Testis (tissue), 3 donors: ENCODE measurements around the gene ABL1. TPM values are rescaled to one million over a fixed set of nuclear protein-coding genes. Genes with fewer than 3 reads are reported as not detected.

Source experiments
- DNase-seq: peaks from one replicate; pipeline ENCODE4 v3.0.0-alpha.2; 2019
- H3K27ac ChIP-seq, 2 donors: fragments of 200-600 bp; sonication (generic); one replicate each; pipeline ENCODE4 v1.5.1; 2019
- H3K27me3 ChIP-seq: fragments of 200-600 bp; sonication (generic); one replicate; pipeline ENCODE4 v1.5.1; 2019
- H3K36me3 ChIP-seq: fragments of 200-600 bp; sonication (generic); one replicate; pipeline ENCODE4 v1.5.1; 2017; ENCODE audit warnings: low read depth; ENCODE audit errors: missing control alignments
- H3K4me1 ChIP-seq: fragments of 200-600 bp; sonication (generic); one replicate; pipeline ENCODE4 v1.5.1; 2019
- H3K4me3 ChIP-seq, 2 donors: fragments of 200-600 bp; sonication (generic); one replicate each; pipeline ENCODE4 v1.5.1; 2017 to 2019
- H3K9me3 ChIP-seq: fragments of 200-600 bp; sonication (generic); one replicate; pipeline ENCODE4 v1.5.1; 2017
- POLR2A ChIP-seq: fragments of 450-650 bp; IDR thresholded peaks from one replicate; pipeline ENCODE4 v1.6.1; 2017; ENCODE audit warnings: antibody characterized with exemption, mild to moderate bottlenecking, moderate library complexity
- WGBS, 2 donors: methylation state at CpG; one replicate each; pipeline ENCODE4 v1.1.5; 2018; 5-methylcytosine and 5-hydroxymethylcytosine counted together
- intact Hi-C: fragments of 100-400 bp; cut with DNase I; formaldehyde crosslinking; loops from one replicate; pipeline ENCODE4 v1.15.1; 2023; ENCODE audit warnings: low total_unique reads
- polyA plus RNA-seq: library from polyadenylated mRNA; stranded (reverse); fragments of 350-450 nt; fragmentation: Illumina TruSeq; extraction: RNeasy Lipid Tissue Mini Kit (QIAGEN cat#74804); gene quantifications from one replicate; pipeline ENCODE4 v1.2.3, GENCODE V29; 2014; ENCODE audit warnings: low read depth, low replicate concordance; ENCODE audit not compliant: insufficient read depth
- total RNA-seq, 2 donors: library from RNA; depleted of rRNA; stranded (reverse); fragments of >200 nt; gene quantifications; one replicate each; pipeline ENCODE4 v1.2.3, GENCODE V29; 2016
- TF ChIP-seq, protein P1 (sequence below), 3 experiments: fragments of 450-650 bp in 2 of 3; fragments of 200-600 bp in 1 of 3; sonication (generic) in 1 of 3; IDR thresholded peaks; one replicate each; pipeline ENCODE4 v1.5.1; 2016 to 2019; ENCODE audit warnings: antibody characterized with exemption in 3 of 3, mild to moderate bottlenecking in 2 of 3, moderate library complexity in 1 of 3

The ABL1 gene
- total and polyA plus RNA-seq, 3 donors from 2014 or later, result 51.0 to 65.9 (median 57.2) TPM

DNA sequence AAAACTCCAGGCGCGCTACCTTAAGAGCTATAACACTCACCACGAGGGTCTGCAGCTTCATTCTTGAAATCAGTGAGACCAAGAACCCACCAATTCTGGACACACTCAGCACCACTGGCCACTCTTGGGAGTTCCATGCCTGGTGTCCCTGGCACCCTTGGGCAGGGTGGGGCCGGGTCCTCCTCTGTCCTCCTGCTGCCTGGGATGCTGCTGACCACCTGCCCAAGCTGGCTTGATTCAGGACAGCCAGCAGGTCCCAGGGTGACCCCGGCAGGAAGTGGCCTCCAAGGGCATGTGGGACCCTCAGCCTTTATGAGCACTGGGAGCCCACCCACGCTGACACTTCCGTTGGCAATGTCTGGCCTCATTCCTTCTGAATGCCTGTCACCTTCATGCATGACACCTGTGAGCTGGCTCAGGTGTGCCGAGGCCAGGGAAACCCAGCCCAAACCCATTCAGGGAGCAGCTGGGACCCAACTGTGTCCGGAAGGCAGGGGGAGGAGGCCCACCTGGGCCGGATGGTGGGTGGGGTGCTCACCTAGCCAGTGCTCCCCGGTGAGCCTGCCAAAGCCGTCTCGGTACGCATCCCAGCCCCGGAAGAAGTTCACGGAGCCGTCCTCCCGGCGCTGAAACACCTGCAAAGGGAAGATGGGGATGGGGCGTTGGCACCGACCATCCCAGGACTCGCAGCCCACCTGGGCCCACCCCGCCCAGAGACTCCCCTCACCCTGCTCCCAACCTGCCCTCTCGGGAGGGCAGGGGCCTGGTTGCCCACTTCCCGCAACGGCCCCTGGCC, 76.4 kb downstream of the ABL1 start:
- intact Hi-C loops, result no loop called here
- Histone ChIP-seq H3K36me3 (no peaks in the 10 kb centered on the region), H3K4me1 (no peaks in the 10 kb centered on the region), H3K4me3 (no peak overlapping the region), H3K27ac (no peak overlapping the region), H3K9me3 (no peaks in the 10 kb centered on the region), H3K27me3 (no peaks in the 10 kb centered on the region)
- DNase-seq, result no peak
- no peak for TF ChIP-seq POLR2A
- TF ChIP-seq, protein P1, sequence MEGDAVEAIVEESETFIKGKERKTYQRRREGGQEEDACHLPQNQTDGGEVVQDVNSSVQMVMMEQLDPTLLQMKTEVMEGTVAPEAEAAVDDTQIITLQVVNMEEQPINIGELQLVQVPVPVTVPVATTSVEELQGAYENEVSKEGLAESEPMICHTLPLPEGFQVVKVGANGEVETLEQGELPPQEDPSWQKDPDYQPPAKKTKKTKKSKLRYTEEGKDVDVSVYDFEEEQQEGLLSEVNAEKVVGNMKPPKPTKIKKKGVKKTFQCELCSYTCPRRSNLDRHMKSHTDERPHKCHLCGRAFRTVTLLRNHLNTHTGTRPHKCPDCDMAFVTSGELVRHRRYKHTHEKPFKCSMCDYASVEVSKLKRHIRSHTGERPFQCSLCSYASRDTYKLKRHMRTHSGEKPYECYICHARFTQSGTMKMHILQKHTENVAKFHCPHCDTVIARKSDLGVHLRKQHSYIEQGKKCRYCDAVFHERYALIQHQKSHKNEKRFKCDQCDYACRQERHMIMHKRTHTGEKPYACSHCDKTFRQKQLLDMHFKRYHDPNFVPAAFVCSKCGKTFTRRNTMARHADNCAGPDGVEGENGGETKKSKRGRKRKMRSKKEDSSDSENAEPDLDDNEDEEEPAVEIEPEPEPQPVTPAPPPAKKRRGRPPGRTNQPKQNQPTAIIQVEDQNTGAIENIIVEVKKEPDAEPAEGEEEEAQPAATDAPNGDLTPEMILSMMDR (IDR thresholded peaks at IDR 0.05), result no peak
- WGBS, 2 donors, result 77 to 90% methylated on average over 22 to 26 of the region's 26 CpGs

DNA sequence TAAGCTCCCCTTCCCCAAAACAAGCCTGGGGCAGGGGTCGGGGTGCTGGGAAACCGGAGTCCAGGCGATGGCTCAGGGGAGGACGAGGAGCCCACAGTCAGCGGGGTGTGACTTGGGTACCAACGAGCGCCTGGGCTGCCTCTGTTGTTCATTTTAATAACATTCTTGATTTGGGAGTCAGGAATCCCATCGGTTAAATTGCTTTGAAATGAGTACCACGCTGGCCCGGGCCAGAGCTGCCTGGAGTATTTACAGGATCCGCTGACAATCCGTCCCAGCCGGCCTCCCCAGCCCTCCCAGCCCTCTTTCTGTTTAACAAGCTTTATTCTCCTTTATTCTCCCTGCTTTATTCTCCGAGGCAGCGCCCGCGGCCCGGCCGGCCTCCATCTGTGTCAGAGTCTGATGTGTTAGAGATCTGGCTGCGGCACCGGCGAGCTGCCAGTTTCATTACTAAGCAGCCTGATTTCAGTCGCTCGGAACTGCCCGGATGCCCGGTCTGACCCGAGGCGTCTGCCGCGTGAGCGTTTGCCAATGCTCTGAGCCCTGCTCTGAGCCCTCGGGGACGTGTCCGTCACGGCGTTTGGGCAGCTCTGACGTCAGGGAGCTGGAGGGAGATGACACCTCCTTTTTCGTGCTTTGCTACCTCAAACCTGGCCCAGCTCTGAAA, 78.0 kb downstream of the ABL1 start:
- Histone ChIP-seq H3K9me3 (no peaks in the 10 kb centered on the region), H3K27ac (no peak overlapping the region), H3K4me3 (no peak overlapping the region), H3K27me3 (no peaks in the 10 kb centered on the region), H3K36me3 (no peaks in the 10 kb centered on the region), H3K4me1 (no peaks in the 10 kb centered on the region)
- 82 to 84% methylated on average over 34 to 38 of the region's 38 CpGs for WGBS, 2 donors
- intact Hi-C loops, result no loop called here
- DNase-seq, result no peak
- TF ChIP-seq, protein P1 (IDR thresholded peaks at IDR 0.05), result no peak
- TF ChIP-seq POLR2A, result no peak

DNA sequence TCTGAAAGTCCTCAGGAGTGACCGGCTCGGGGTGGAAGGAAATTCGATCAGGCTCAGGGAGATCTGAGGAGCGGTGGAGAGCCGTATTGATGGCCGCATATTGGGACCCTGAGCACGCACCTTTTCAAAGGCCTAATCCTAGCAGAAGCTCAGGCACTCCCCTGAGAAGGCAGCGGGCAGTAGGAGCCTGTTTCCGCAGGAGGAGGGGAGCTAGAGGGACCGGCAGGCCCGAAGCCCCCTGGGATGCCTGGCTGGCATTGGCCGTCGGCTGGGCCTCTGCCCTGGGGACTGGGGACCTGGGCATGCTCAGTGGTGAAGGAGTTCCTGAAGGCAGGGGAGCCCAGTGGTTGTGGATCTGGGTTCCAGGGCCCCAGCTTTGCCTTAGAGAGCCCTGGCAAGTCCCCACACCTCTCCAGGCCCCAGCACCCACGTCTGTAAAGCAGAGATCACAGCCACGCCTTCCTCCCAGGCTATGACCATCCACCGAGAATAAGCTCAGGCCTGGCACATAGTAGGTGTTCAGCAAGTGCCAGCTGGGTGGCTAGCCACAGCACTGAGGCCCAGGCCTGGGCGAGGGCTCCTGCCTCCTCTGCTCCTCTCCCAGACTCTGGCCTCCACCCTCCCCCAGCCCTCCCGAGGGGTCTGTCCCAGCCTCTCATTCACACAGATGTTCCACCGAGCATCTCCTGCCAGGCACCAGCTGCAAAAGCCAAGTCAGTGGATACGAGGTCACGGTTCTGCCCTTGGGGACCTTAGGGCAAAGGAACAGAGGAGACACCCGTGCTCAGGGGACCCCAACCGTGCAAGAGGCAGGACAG, 78.8 kb downstream of the ABL1 start:
- DNase-seq, result no peak
- TF ChIP-seq POLR2A, result no peak
- TF ChIP-seq, protein P1 (IDR thresholded peaks at IDR 0.05), result no peak
- H3K27me3 ChIP-seq, result no peaks in the 10 kb centered on the region
- WGBS, 2 donors, result 75 to 80% methylated on average over 13 to 23 of the region's 23 CpGs
- intact Hi-C loops, result no loop called here
- H3K4me3 ChIP-seq, result no peak overlapping the region
- H3K36me3 ChIP-seq, result no peaks in the 10 kb centered on the region
- H3K27ac ChIP-seq, result no peak overlapping the region
- H3K4me1 ChIP-seq, result no peaks in the 10 kb centered on the region
- H3K9me3 ChIP-seq, result no peaks in the 10 kb centered on the region

DNA sequence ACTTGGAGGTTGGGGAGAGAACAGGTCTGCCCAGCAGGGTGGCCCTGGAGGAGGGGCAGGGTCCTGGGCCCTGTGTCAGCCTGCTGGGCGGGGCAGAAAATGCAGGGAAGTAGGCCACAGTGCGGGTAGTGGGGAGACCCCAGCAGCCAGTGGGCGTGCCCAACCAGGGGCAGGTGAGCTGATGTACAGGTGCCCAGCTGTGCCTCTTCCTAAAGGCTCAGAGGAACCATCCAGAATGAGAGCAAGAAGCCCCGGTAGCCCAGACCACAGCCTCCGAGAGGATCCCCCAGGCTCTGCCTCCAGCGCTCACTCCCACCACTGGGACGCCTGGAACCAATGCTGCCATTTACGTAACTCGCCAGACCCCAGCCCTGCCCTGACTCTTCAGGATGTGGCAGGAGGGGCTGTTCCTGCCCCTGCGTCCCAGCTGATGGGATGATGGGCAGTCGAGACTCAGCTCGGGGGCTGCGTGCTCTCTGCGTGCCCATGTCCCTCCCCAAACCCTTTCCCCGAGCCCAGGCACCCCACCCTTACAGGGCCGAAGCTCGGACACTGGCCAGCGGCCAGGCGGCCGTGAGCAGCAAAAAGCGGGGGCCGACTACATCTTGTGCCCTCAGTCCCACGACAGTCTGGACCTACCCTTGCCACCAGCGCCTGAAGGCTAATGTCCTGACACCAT, 79.5 kb downstream of the ABL1 start:
- no peaks in the 10 kb centered on the region for H3K27me3 ChIP-seq
- DNase-seq, result no peak
- 78 to 80% methylated on average over 14 to 24 of the region's 24 CpGs for WGBS, 2 donors
- TF ChIP-seq, protein P1 (IDR thresholded peaks at IDR 0.05), result no peak
- TF ChIP-seq POLR2A, result no peak
- H3K4me1 ChIP-seq, result no peaks in the 10 kb centered on the region
- no peak overlapping the region for H3K27ac ChIP-seq
- no peaks in the 10 kb centered on the region for H3K36me3 ChIP-seq
- H3K4me3 ChIP-seq, result no peak overlapping the region
- intact Hi-C loops, result no loop called here
- no peaks in the 10 kb centered on the region for H3K9me3 ChIP-seq
